ENCODE results near the gene PROM2.

GRCh38 chr2:95317123-95317500 lies 42.9 kb downstream of the PROM2 start:
- no peak for TF ChIP-seq SP1 (IDR thresholded peaks at IDR 0.05)
- TF ChIP-seq CTCF (IDR thresholded peaks at IDR 0.05; ENCODE audit: low read depth, low read length, missing input control), result no peak
- no peak for TF ChIP-seq REST (IDR thresholded peaks at IDR 0.05)
- no peak for TF ChIP-seq EGR1 (IDR thresholded peaks at IDR 0.05; ENCODE audit: low read depth in 2 of 2)
- TF ChIP-seq, protein P1, sequence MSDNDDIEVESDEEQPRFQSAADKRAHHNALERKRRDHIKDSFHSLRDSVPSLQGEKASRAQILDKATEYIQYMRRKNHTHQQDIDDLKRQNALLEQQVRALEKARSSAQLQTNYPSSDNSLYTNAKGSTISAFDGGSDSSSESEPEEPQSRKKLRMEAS (IDR thresholded peaks at IDR 0.05), result no peak
- TF ChIP-seq JUND (IDR thresholded peaks at IDR 0.05), result no peak
- TF ChIP-seq RXRA (IDR thresholded peaks at IDR 0.05), result no peak
- no peak for TF ChIP-seq RAD21 (IDR thresholded peaks at IDR 0.05)
- no peak for TF ChIP-seq TAF1 (conservative IDR thresholded peaks at IDR 0.05)
- no peak for TF ChIP-seq YY1 (IDR thresholded peaks at IDR 0.05)
- TF ChIP-seq GABPA (IDR thresholded peaks at IDR 0.05 in 1 of 2, conservative IDR thresholded peaks at IDR 0.05 in 1 of 2), result no peak
- TF ChIP-seq ATF3 (IDR thresholded peaks at IDR 0.05), result no peak
- TF ChIP-seq, protein P2, sequence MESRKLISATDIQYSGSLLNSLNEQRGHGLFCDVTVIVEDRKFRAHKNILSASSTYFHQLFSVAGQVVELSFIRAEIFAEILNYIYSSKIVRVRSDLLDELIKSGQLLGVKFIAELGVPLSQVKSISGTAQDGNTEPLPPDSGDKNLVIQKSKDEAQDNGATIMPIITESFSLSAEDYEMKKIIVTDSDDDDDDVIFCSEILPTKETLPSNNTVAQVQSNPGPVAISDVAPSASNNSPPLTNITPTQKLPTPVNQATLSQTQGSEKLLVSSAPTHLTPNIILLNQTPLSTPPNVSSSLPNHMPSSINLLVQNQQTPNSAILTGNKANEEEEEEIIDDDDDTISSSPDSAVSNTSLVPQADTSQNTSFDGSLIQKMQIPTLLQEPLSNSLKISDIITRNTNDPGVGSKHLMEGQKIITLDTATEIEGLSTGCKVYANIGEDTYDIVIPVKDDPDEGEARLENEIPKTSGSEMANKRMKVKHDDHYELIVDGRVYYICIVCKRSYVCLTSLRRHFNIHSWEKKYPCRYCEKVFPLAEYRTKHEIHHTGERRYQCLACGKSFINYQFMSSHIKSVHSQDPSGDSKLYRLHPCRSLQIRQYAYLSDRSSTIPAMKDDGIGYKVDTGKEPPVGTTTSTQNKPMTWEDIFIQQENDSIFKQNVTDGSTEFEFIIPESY (IDR thresholded peaks at IDR 0.05), result no peak
- TF ChIP-seq HNF4A (conservative IDR thresholded peaks at IDR 0.05), result no peak

Data from liver (tissue), 3 donors.